RWPE1 (cell line): ENCODE data around the gene CD44.

Source experiments
- CTCF ChIA-PET: fragments of 350-600 bp; sonication (Branson Sonifier 250); formaldehyde crosslinking; extraction: SDS; loops from one replicate; lab custom pipeline; 2021; lab: Yijun Ruan, JAX
- POLR2A ChIA-PET: fragments of 400-600 bp; formaldehyde crosslinking; extraction: SDS; loops from one replicate; lab custom pipeline; 2020; ENCODE audit warnings: antibody characterized with exemption; ENCODE audit not compliant: low non-redundant PET; lab: Yijun Ruan, JAX
- DNase-seq: peaks from one replicate; pipeline ENCODE4 v3.0.0; 2012; ENCODE audit warnings: low spot score
- H3K27ac ChIP-seq: fragments of 450-650 bp; 2 replicates; pipeline ENCODE4 v1.5.1; 2017
- TF ChIP-seq, protein P1 (sequence below): fragments of 450-650 bp; conservative IDR thresholded peaks from 2 replicates; pipeline ENCODE4 v1.5.1; 2017; ENCODE audit warnings: low read depth, mild to moderate bottlenecking

Gene CD44

DNA sequence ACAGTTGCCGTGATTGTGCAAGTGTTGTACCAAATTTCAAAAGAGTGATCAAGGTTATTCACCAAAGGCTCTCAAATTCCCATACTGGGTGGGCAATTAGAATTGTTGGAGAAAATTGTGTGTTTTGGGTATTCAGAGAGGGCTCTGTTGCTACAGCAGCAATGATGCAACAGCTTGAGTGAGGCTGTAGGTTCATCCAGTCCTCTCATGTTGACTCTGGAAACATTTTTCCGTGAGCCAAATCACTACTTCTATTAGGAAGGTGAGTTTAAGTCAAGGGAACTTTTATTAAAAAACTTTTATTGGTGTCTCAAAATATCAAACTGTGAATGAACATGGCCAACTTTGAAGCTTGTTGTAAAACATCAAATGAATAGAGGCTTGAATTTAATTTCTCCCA lies 116.5 kb downstream of the CD44 start:
- no peak for DNase-seq
- POLR2A ChIA-PET = no interaction called here
- TF ChIP-seq, protein P1, sequence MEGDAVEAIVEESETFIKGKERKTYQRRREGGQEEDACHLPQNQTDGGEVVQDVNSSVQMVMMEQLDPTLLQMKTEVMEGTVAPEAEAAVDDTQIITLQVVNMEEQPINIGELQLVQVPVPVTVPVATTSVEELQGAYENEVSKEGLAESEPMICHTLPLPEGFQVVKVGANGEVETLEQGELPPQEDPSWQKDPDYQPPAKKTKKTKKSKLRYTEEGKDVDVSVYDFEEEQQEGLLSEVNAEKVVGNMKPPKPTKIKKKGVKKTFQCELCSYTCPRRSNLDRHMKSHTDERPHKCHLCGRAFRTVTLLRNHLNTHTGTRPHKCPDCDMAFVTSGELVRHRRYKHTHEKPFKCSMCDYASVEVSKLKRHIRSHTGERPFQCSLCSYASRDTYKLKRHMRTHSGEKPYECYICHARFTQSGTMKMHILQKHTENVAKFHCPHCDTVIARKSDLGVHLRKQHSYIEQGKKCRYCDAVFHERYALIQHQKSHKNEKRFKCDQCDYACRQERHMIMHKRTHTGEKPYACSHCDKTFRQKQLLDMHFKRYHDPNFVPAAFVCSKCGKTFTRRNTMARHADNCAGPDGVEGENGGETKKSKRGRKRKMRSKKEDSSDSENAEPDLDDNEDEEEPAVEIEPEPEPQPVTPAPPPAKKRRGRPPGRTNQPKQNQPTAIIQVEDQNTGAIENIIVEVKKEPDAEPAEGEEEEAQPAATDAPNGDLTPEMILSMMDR = no peak
- no peak overlapping the region for H3K27ac ChIP-seq
- CTCF ChIA-PET = interaction anchor here (0.6 kb wide), 1 partner anchor 185 kb away, joined by 4 read pairs; no protein-coding TSS in a partner anchor

DNA sequence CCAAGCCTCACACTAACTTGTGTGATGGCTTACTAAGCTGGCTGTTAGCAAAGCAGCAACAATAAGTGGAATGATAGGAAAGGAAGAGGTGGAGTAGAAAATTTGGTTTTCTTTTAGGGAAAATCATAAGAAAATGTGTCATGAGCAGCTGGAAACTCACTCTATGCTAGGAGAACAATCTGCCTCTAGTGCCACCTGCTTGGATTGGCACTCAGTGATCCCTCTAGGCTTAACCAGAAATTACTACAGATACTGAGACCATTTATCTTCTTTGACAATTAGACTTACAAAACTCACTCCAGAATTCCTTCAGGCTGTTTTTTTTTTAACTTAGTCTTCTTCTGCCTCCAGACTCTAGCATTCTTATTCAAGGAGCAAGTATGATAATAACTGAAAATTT lies 117.3 kb downstream of the CD44 start:
- TF ChIP-seq, protein P1 = no peak
- no peak for DNase-seq
- ChIA-PET POLR2A (no interaction called here), CTCF (no interaction called here)
- no peak overlapping the region for H3K27ac ChIP-seq

DNA sequence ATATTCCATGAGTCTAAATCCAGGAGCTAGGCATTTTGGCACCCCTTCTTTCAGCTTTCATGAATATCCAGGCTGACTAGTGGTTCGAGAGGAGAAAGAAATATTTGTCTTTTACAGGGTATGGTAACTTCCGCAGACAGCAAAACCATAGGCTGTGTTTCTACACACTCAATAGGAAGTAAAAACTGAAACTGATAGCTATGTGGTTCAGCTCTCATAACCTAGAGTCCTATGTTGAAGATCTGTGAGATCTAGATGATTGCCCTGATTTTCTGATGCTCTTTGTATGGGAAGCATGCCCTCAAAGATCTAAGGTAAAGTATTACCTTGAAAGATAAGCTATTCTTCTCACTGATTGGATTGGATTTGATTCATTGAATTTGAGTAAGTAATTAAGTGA lies 118.3 kb downstream of the CD44 start:
- POLR2A ChIA-PET = no interaction called here
- H3K27ac ChIP-seq = no peak overlapping the region
- no peak for DNase-seq
- CTCF ChIA-PET = interaction anchor here (0.6 kb wide), 1 partner anchor 1250 kb away, joined by 3 read pairs; no protein-coding TSS in a partner anchor
- TF ChIP-seq, protein P1 = no peak

DNA sequence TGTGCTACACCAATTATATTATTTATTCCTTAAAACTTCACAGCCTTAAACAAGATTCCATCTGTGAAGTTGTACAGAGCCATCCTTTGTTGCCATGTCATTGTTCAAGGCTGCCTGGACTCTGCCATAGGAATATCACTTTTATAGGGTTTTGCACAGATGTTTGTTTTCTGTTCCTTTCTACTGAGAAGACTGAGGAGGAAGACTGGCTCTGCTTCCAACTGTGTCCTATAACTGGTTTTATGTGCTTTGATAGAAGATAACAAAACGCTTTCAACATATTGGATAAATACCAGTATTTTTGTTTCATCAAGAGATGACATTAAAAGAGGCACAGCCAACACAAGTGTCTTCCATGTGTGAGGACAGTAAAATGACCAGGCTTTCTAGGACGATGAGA lies 120.6 kb downstream of the CD44 start:
- POLR2A ChIA-PET = no interaction called here
- DNase-seq = no peak
- CTCF ChIA-PET = no interaction called here
- no peak overlapping the region for H3K27ac ChIP-seq
- TF ChIP-seq, protein P1 = no peak

DNA sequence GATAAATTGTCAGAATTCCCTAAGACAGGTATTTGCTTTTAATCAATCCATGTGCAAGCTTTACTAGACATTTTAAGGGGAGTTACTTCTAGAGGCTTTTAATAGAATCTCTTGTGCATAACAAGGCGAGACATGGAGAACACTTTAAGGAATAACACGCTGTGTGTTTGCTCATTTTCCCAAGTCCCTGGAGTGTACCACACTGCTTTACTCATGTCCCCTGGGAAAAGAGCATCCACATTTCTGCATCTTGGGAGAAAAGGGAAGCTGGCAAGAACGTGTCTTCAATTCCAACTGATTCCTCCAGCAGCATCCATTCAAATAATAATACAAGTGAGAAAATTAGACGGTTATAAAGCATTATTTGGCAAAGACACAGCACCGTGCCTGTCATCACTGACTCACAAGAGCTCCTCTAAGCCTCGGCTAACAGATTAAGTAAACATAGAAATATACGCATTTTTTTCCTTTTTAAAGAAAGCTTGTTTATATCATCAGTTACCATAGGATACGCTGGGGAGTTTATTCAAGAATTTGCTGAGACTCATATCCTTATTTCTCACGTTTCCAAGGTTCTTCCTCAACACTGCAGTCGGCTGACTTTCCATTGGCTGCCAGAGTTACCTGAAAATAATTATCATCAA lies 121.5 kb downstream of the CD44 start:
- peak; percentile 58 for DNase-seq
- no peak overlapping the region for H3K27ac ChIP-seq
- TF ChIP-seq, protein P1 = no peak
- ChIA-PET POLR2A (no interaction called here), CTCF (interaction anchor here (0.7 kb wide), 1 partner anchor 333 kb away, joined by 3 read pairs; no protein-coding TSS in a partner anchor)

DNA sequence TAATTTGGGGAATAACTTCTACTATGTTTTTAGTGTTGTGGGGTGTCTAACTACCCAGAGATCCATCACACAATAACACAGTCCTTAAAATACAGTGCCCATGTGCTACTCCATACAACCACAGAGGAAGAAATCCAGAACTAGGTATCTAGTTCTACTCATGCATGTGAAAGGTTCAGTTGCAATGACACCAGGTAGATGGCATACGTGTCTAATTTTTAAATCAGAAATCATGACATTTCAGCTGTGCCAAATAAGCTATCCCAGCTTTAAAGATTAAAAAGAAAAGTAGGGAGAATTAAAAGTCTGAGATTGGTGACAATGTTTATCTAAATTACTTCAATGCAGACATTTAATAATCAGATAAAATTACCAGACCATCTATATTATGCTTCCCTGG lies 122.2 kb downstream of the CD44 start:
- H3K27ac ChIP-seq = no peak overlapping the region
- ChIA-PET POLR2A (no interaction called here), CTCF (no interaction called here)
- DNase-seq = no peak
- TF ChIP-seq, protein P1 = no peak
